BJ (cell line): ENCODE data around the gene TRMT10A. TPM values are rescaled to one million over a fixed set of nuclear protein-coding genes. Genes with fewer than 3 reads are reported as not detected.

Experiments
- CTCF ChIA-PET: fragments of 350-600 bp; formaldehyde crosslinking; extraction: SDS; loops from one replicate; lab custom pipeline; 2021; ENCODE audit warnings: antibody characterized with exemption, inconsistent platforms; lab: Yijun Ruan, JAX
- POLR2A ChIA-PET: fragments of 300-600 bp; sonication (Branson Sonifier 250); formaldehyde crosslinking; extraction: SDS; loops from one replicate; lab custom pipeline; 2021; ENCODE audit warnings: antibody characterized with exemption; lab: Charles Lee
- DNase-seq: peaks from one replicate; pipeline ENCODE4 v3.0.0-alpha.2; 2011; ENCODE audit warnings: low read depth
- H3K27me3 ChIP-seq: 2 replicates; pipeline ENCODE4 v1.6.0; 2011; ENCODE audit warnings: low read length; ENCODE audit not compliant: control insufficient read depth, insufficient read depth
- H3K36me3 ChIP-seq: 2 replicates; pipeline ENCODE4 v1.5.1; 2011; ENCODE audit warnings: low read length; ENCODE audit not compliant: control insufficient read depth, insufficient read depth
- H3K4me3 ChIP-seq: 2 replicates; pipeline ENCODE4 v1.5.1; 2011; ENCODE audit warnings: low read depth, mild to moderate bottlenecking, control low read depth, low read length
- polyA minus RNA-seq: library from RNA; depleted of rRNA, polyadenylated mRNA; stranded (reverse); fragments of >200 nt; gene quantifications from 2 replicates; pipeline ENCODE4 v1.2.3, GENCODE V29; 2011; rRNA and poly(A)+ RNA removed
- polyA plus RNA-seq: library from polyadenylated mRNA; depleted of rRNA; stranded (reverse); fragments of >200 nt; gene quantifications from 2 replicates; pipeline ENCODE4 v1.2.3, GENCODE V29; 2011; rRNA removed
- TF ChIP-seq, protein P1 (sequence below): IDR thresholded peaks from 2 replicates; pipeline ENCODE4 v1.5.1; 2011; ENCODE audit warnings: low read depth, mild to moderate bottlenecking, control low read depth, inconsistent platforms, low read length, moderate library complexity; ENCODE audit not compliant: insufficient read depth

Gene TRMT10A, protein sequence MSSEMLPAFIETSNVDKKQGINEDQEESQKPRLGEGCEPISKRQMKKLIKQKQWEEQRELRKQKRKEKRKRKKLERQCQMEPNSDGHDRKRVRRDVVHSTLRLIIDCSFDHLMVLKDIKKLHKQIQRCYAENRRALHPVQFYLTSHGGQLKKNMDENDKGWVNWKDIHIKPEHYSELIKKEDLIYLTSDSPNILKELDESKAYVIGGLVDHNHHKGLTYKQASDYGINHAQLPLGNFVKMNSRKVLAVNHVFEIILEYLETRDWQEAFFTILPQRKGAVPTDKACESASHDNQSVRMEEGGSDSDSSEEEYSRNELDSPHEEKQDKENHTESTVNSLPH
- polyA plus RNA-seq (1.7 and 4.3 TPM in 2 replicates), polyA minus RNA-seq (1.0 and 1.8 TPM in 2 replicates)

DNA sequence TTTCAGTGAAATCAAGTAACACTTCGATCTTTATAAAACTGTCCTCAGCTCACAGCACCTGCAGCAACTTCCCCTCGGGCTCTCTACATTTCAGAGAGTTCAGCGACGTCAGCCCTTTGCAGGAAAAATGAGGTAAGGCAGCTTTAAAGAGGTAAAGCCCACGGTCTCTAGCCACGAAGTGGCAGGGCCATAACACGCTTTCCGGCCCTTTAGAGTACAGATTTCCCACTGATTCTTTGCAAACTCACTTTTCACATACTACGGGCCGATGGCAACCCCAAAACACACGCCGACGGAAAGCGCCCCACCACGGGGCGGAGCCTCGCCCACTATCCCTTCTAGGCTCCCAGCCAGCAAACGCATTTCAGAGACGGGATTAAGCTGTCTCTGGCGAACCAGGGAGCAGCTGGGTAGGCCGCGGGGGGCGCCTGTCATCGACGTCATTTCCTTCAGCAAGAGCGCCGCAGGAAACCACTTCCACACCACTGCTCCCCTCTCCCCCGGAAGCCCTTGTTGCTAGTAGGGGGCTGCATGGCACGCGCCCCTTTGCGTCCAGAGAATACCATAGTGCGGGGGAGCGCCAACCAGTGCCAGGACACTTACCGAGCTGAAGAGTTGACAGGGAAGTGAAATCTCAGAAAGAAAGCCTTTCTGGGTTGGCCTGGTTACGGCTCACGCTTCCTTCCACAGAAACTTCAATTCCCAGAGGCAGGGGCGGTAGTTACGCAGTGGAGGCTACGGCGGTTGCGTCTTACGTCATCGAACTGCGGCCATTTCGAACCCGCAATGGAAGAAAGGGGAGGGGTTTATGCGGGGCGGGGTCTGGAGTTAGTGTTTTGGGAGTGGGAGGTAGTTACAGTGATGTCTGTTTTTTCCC, at the start of gene TRMT10A:
TSS of gene TRMT10A (minus strand) at position 730 of the 877 bp plus-strand sequence. CDS start 4,701 bp downstream, outside the sequence.
- peak within 1 kb of the TSS; percentile 67 for H3K4me3 ChIP-seq
- peak; percentile 82 for DNase-seq
- no peaks in the 10 kb centered on the region for H3K27me3 ChIP-seq
- no peaks in the 10 kb centered on the region for H3K36me3 ChIP-seq
- CTCF ChIA-PET: interaction anchor here (1.3 to 2.7 kb wide), 3 partner anchors 245 to 385 kb away, joined by 4 to 19 read pairs (median 4); no protein-coding TSS in a partner anchor
- TF ChIP-seq, protein P1, sequence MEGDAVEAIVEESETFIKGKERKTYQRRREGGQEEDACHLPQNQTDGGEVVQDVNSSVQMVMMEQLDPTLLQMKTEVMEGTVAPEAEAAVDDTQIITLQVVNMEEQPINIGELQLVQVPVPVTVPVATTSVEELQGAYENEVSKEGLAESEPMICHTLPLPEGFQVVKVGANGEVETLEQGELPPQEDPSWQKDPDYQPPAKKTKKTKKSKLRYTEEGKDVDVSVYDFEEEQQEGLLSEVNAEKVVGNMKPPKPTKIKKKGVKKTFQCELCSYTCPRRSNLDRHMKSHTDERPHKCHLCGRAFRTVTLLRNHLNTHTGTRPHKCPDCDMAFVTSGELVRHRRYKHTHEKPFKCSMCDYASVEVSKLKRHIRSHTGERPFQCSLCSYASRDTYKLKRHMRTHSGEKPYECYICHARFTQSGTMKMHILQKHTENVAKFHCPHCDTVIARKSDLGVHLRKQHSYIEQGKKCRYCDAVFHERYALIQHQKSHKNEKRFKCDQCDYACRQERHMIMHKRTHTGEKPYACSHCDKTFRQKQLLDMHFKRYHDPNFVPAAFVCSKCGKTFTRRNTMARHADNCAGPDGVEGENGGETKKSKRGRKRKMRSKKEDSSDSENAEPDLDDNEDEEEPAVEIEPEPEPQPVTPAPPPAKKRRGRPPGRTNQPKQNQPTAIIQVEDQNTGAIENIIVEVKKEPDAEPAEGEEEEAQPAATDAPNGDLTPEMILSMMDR: no peak
- POLR2A ChIA-PET: interaction anchor here (0.5 to 0.6 kb wide), 3 partner anchors 13 to 602 kb away, joined by 3 to 5 read pairs (median 3); no protein-coding TSS in a partner anchor

DNA sequence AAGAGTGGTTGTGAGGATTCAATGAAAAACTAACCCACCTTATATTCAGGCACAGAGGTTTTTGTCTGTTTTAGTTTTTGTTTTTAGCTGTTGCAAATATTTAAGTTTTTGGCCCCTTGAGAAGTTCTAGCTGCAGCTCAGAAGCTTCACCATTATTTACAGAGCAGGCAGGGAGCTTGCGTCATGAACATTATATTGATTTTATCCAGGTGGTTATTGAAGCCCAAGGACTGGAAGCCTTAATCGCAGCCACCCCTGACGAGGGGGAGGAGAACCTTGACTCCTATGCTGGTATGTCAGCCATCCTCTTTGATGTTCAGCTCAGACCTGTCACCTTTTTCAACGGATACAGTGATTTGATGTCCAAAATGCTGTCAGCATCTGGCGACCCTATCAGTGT, 48.9 kb upstream of the TRMT10A start:
- ChIA-PET POLR2A (no interaction called here), CTCF (no interaction called here)

DNA sequence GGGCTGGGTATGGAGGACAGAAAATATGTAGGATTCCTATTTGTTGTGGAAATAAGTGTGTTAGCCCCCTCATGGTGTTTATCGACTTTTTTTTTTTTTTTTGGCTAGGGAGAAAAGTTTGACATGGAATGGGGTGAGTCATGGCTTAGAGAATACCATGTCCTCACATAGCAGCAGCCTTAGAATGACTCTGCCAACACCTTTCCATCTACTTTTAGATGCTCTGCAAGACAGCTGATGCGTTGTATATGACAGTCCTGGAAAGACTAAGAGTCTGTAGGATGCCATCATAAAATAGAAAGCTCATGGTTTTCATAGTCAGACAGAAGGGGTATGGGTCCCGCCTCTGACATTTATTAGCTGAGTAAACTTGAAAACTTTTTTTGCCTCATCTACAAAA, 48.4 kb upstream of the TRMT10A start:
- DNase-seq: no peak
- POLR2A ChIA-PET: no interaction called here

More for the DNA sequence above, 48.9 kb upstream of the TRMT10A start:
- Histone ChIP-seq H3K36me3 (no peaks in the 10 kb centered on the region), H3K4me3 (no peak overlapping the region), H3K27me3 (no peaks in the 10 kb centered on the region)
- no peak for DNase-seq
- TF ChIP-seq, protein P1: no peak

DNA sequence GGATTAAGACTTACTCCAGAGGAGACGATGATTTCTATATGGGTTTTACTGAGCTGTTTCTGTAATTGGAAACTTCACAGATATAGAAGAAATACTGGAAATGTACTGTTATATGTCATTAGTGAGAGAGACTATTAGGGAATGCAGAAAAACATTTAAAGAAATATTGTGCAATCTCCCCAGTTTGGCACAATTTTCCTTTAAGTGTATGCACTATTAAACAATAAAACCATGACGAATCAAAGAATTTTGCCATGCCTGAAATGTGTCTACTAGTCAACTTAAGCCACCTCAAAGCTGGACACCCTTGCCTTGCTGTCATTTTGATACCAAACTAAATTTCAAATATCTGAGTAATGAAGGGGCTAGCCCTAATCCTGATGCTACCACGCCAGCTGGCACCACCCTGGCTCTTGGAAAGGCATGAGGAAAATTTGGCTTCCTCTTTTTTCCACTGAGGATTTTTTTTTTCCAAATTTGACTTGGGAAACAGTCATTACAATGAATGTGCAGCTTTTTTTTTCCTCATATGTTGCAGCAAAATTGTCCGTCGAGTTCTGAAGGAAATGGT, 46.9 kb upstream of the TRMT10A start:
- CTCF ChIA-PET: no interaction called here
- DNase-seq: no peak
- no peaks in the 10 kb centered on the region for H3K27me3 ChIP-seq
- H3K36me3 ChIP-seq: no peaks in the 10 kb centered on the region
- POLR2A ChIA-PET: no interaction called here
- no peak overlapping the region for H3K4me3 ChIP-seq
- TF ChIP-seq, protein P1: no peak

More for the DNA sequence above, 48.4 kb upstream of the TRMT10A start:
- Histone ChIP-seq H3K36me3 (no peaks in the 10 kb centered on the region), H3K4me3 (no peak overlapping the region), H3K27me3 (no peaks in the 10 kb centered on the region)
- TF ChIP-seq, protein P1: no peak
- CTCF ChIA-PET: no interaction called here
